ENCODE measurements around the gene COL15A1. TPM values are rescaled to one million over a fixed set of nuclear protein-coding genes. Genes with fewer than 3 reads are reported as not detected.

The COL15A1 gene
- total RNA-seq, 4 donors from 2014 or later: 134 to 256 (median 145) TPM

GRCh38 chr9:99071313-99072039 is 127.8 kb downstream of the COL15A1 start:
- H3K4me3 ChIP-seq: no peak overlapping the region
- 76% methylated on average over 9 of the region's 9 CpGs for WGBS
- H3K27ac ChIP-seq (replicated peaks in 1 of 4): peak overlapping the region in 3 of 4 donors; percentile 4 to 45 (median 17)
- H3K4me1 ChIP-seq: peaks cover under 1 to 21% (median 13%) of the 10 kb centered on the region in 4 donors
- TF ChIP-seq POLR2AphosphoS5 (IDR thresholded peaks at IDR 0.05): peak in 1 of 2 donors; percentile 18
- TF ChIP-seq, protein P1, sequence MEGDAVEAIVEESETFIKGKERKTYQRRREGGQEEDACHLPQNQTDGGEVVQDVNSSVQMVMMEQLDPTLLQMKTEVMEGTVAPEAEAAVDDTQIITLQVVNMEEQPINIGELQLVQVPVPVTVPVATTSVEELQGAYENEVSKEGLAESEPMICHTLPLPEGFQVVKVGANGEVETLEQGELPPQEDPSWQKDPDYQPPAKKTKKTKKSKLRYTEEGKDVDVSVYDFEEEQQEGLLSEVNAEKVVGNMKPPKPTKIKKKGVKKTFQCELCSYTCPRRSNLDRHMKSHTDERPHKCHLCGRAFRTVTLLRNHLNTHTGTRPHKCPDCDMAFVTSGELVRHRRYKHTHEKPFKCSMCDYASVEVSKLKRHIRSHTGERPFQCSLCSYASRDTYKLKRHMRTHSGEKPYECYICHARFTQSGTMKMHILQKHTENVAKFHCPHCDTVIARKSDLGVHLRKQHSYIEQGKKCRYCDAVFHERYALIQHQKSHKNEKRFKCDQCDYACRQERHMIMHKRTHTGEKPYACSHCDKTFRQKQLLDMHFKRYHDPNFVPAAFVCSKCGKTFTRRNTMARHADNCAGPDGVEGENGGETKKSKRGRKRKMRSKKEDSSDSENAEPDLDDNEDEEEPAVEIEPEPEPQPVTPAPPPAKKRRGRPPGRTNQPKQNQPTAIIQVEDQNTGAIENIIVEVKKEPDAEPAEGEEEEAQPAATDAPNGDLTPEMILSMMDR (IDR thresholded peaks at IDR 0.05): no peak
- no peak for TF ChIP-seq EP300 (IDR thresholded peaks at IDR 0.05)
- no peaks in the 10 kb centered on the region for H3K9me3 ChIP-seq
- DNase-seq (ENCODE audit: extremely low spot score): no peak
- H3K27me3 ChIP-seq: no peaks in the 10 kb centered on the region
- intact Hi-C loops (cut with DNase I): no loop called here
- H3K36me3 ChIP-seq: peaks cover 0 to 44% (median 28%) of the 10 kb centered on the region in 4 donors

GRCh38 chr9:99072040-99072394 is 128.3 kb downstream of the COL15A1 start:
- DNase-seq (ENCODE audit: extremely low spot score): no peak
- Histone ChIP-seq H3K9me3 (no peaks in the 10 kb centered on the region), H3K4me3 (no peak overlapping the region), H3K27me3 (no peaks in the 10 kb centered on the region), H3K36me3 (peaks cover 0 to 38% (median 26%) of the 10 kb centered on the region in 4 donors), H3K27ac (replicated peaks in 1 of 4) (peak overlapping the region in 2 of 4 donors; percentile 3 to 17), H3K4me1 (peaks cover 6 to 21% (median 16%) of the 10 kb centered on the region in 4 donors)
- intact Hi-C loops (cut with DNase I): no loop called here
- TF ChIP-seq POLR2AphosphoS5 (IDR thresholded peaks at IDR 0.05) (no peak), EP300 (IDR thresholded peaks at IDR 0.05) (no peak)
- 78% methylated on average over 6 of the region's 6 CpGs for WGBS

DNA sequence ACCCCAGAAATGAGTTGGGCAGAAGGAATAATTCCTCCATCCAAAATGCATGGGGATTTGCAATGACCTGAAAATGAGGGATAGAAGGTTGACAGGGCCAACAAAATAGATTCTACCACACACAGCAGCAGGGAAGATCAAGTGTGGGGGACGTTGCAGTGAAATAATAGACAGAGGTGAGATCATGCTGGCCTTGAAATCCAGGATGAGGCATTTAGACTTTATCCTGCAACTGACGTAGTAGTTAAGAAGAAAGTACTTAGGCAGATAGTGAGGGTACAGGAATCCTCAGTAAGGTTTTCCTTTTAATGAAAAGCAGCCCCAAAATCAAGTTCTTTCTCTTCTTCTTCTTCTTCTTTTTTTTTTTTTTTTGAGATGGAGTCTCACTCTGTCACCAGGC is 129.6 kb downstream of the COL15A1 start:
- TF ChIP-seq, protein P1 (IDR thresholded peaks at IDR 0.05): no peak
- TF ChIP-seq EP300 (IDR thresholded peaks at IDR 0.05) (no peak), POLR2AphosphoS5 (IDR thresholded peaks at IDR 0.05) (no peak), POLR2A (IDR thresholded peaks at IDR 0.05; ENCODE audit: low read depth) (no peak)
- H3K27me3 ChIP-seq: no peaks in the 10 kb centered on the region
- peaks cover 0 to 25% (median 14%) of the 10 kb centered on the region in 4 donors for H3K36me3 ChIP-seq
- H3K9me3 ChIP-seq: no peaks in the 10 kb centered on the region
- no peak overlapping the region for H3K4me3 ChIP-seq
- no peak for DNase-seq (ENCODE audit: extremely low spot score)
- peaks cover 10 to 21% (median 16%) of the 10 kb centered on the region in 4 donors for H3K4me1 ChIP-seq
- intact Hi-C loops (cut with DNase I): no loop called here
- H3K27ac ChIP-seq (replicated peaks in 1 of 4): no peak overlapping the region
- WGBS: 55% methylated on average over 2 of the region's 2 CpGs

GRCh38 chr9:99073985-99074901 is 130.5 kb downstream of the COL15A1 start:
- Histone ChIP-seq H3K9me3 (no peaks in the 10 kb centered on the region), H3K4me1 (peaks cover 10 to 21% (median 16%) of the 10 kb centered on the region in 4 donors), H3K36me3 (peaks cover 0 to 16% (median 6%) of the 10 kb centered on the region in 4 donors), H3K27ac (replicated peaks in 1 of 4) (no peak overlapping the region), H3K27me3 (no peaks in the 10 kb centered on the region), H3K4me3 (no peak overlapping the region)
- DNase-seq (ENCODE audit: extremely low spot score): no peak
- 91% methylated on average over 8 of the region's 8 CpGs for WGBS
- TF ChIP-seq, protein P1 (IDR thresholded peaks at IDR 0.05): no peak
- TF ChIP-seq POLR2A (IDR thresholded peaks at IDR 0.05; ENCODE audit: low read depth) (no peak), EP300 (IDR thresholded peaks at IDR 0.05) (no peak), POLR2AphosphoS5 (IDR thresholded peaks at IDR 0.05) (no peak)
- intact Hi-C loops (cut with DNase I): no loop called here

DNA sequence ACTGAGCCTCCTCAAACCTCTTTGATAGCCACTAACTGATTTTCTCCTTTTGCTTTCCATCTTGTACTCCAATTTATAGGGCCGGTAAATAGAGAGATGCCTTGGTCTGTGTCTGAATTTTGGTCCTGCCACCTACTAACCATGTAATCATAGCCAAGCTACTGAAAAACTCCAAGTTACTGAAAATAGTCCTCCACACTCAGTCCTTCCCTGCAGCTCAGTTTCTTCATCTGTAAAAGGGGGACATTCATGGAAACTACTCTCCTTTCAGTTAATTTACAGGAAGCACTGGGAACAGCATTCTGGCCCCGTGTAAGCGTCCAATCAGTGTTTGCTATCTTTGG is 131.2 kb downstream of the COL15A1 start:
- H3K4me3 ChIP-seq: no peak overlapping the region
- peaks cover 0 to 10% (median 0%) of the 10 kb centered on the region in 4 donors for H3K36me3 ChIP-seq
- 88% methylated on average over 3 of the region's 3 CpGs for WGBS
- intact Hi-C loops (cut with DNase I): no loop called here
- H3K4me1 ChIP-seq: peaks cover 10 to 21% (median 16%) of the 10 kb centered on the region in 4 donors
- no peaks in the 10 kb centered on the region for H3K9me3 ChIP-seq
- TF ChIP-seq EP300 (IDR thresholded peaks at IDR 0.05): no peak
- TF ChIP-seq POLR2A (IDR thresholded peaks at IDR 0.05; ENCODE audit: low read depth): no peak
- TF ChIP-seq POLR2AphosphoS5 (IDR thresholded peaks at IDR 0.05): no peak
- TF ChIP-seq, protein P1 (IDR thresholded peaks at IDR 0.05): no peak
- H3K27ac ChIP-seq (replicated peaks in 1 of 4): no peak overlapping the region
- no peak for DNase-seq (ENCODE audit: extremely low spot score)
- H3K27me3 ChIP-seq: no peaks in the 10 kb centered on the region

Data from esophagus muscularis mucosa (tissue), 4 donors.